ENCODE data around the gene TNPO3. TPM values are rescaled to one million over a fixed set of nuclear protein-coding genes. Genes with fewer than 3 reads are reported as not detected.

Gene TNPO3
- polyA plus RNA-seq, 1 of the 3 experiments (the other 2 are of a cell fraction), result 27.8 TPM

DNA sequence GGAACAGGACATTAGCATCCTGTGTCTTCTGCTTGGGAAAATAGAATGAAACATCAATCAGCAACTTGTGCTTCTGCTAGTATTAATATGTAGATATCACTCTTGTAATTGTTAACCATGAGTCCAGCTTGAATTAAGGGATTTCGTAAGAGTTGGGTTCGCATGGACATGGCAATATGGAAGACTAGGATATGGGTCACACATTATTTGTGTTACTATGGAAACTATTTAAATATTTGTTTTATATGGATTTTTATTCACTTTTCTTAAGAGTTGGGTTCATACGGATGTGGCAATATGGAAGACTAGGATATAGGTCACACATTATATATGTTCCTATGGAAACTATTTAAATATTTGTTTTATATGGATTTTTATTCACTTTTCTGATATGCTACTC lies 24.5 kb downstream of the TNPO3 start:
- CTCF ChIA-PET, result no interaction called here
- no peak for DNase-seq
- no peaks in the 10 kb centered on the region; a peak in 1 of 4 replicates for H3K4me1 ChIP-seq (ENCODE audit: control insufficient read depth in 1 of 2, insufficient read depth in 2 of 2, low read depth in 1 of 2, low read length in 1 of 2)
- POLR2A ChIA-PET, result no interaction called here
- H4K20me1 ChIP-seq (ENCODE audit: insufficient read depth), result peaks cover 75% of the 10 kb centered on the region
- H3K27me3 ChIP-seq (ENCODE audit: insufficient read depth), result no peaks in the 10 kb centered on the region
- peaks cover 100% of the 10 kb centered on the region for H3K79me2 ChIP-seq (ENCODE audit: insufficient read depth)
- no peak overlapping the region for H2AFZ ChIP-seq (ENCODE audit: low read depth)
- H3K4me2 ChIP-seq, result no peak overlapping the region
- TF ChIP-seq EZH2phosphoT487 (IDR thresholded peaks at IDR 0.05; ENCODE audit: borderline replicate concordance, low read depth) (no peak), FOXJ3 (CRISPR knock-in tag; IDR thresholded peaks at IDR 0.05) (no peak), RFX5 (IDR thresholded peaks at IDR 0.05; ENCODE audit: low read length) (no peak), POLR2AphosphoS5 (IDR thresholded peaks at IDR 0.05; ENCODE audit: low read depth, low read length) (no peak), SIN3A (IDR thresholded peaks at IDR 0.05; ENCODE audit: borderline replicate concordance, low read depth, low read length) (no peak), TCF12 (IDR thresholded peaks at IDR 0.05) (no peak), FOXM1 (IDR thresholded peaks at IDR 0.05; ENCODE audit: low read depth) (no peak), TAF1 (IDR thresholded peaks at IDR 0.05; ENCODE audit: borderline replicate concordance, low read depth, low read length) (no peak), NFIC (IDR thresholded peaks at IDR 0.05; ENCODE audit: borderline replicate concordance) (no peak), NRF1 (IDR thresholded peaks at IDR 0.05; ENCODE audit: low read depth, low read length) (no peak), RCOR1 (IDR thresholded peaks at IDR 0.05; ENCODE audit: low read length) (no peak), RAD21 (IDR thresholded peaks at IDR 0.05; ENCODE audit: low read length) (no peak), GABPA (IDR thresholded peaks at IDR 0.05; ENCODE audit: low read depth) (no peak), YY1 (IDR thresholded peaks at IDR 0.05; ENCODE audit: low read depth) (no peak), MXI1 (IDR thresholded peaks at IDR 0.05; ENCODE audit: low read depth, low read length) (no peak), RXRA (IDR thresholded peaks at IDR 0.05; ENCODE audit: borderline replicate concordance, low read depth) (no peak)
- TF ChIP-seq, protein P1, sequence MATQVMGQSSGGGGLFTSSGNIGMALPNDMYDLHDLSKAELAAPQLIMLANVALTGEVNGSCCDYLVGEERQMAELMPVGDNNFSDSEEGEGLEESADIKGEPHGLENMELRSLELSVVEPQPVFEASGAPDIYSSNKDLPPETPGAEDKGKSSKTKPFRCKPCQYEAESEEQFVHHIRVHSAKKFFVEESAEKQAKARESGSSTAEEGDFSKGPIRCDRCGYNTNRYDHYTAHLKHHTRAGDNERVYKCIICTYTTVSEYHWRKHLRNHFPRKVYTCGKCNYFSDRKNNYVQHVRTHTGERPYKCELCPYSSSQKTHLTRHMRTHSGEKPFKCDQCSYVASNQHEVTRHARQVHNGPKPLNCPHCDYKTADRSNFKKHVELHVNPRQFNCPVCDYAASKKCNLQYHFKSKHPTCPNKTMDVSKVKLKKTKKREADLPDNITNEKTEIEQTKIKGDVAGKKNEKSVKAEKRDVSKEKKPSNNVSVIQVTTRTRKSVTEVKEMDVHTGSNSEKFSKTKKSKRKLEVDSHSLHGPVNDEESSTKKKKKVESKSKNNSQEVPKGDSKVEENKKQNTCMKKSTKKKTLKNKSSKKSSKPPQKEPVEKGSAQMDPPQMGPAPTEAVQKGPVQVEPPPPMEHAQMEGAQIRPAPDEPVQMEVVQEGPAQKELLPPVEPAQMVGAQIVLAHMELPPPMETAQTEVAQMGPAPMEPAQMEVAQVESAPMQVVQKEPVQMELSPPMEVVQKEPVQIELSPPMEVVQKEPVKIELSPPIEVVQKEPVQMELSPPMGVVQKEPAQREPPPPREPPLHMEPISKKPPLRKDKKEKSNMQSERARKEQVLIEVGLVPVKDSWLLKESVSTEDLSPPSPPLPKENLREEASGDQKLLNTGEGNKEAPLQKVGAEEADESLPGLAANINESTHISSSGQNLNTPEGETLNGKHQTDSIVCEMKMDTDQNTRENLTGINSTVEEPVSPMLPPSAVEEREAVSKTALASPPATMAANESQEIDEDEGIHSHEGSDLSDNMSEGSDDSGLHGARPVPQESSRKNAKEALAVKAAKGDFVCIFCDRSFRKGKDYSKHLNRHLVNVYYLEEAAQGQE (IDR thresholded peaks at IDR 0.05; ENCODE audit: low read depth, low read length), result no peak
- TF ChIP-seq, protein P2, sequence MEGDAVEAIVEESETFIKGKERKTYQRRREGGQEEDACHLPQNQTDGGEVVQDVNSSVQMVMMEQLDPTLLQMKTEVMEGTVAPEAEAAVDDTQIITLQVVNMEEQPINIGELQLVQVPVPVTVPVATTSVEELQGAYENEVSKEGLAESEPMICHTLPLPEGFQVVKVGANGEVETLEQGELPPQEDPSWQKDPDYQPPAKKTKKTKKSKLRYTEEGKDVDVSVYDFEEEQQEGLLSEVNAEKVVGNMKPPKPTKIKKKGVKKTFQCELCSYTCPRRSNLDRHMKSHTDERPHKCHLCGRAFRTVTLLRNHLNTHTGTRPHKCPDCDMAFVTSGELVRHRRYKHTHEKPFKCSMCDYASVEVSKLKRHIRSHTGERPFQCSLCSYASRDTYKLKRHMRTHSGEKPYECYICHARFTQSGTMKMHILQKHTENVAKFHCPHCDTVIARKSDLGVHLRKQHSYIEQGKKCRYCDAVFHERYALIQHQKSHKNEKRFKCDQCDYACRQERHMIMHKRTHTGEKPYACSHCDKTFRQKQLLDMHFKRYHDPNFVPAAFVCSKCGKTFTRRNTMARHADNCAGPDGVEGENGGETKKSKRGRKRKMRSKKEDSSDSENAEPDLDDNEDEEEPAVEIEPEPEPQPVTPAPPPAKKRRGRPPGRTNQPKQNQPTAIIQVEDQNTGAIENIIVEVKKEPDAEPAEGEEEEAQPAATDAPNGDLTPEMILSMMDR (IDR thresholded peaks at IDR 0.05), result no peak
- TF ChIP-seq, protein P3, sequence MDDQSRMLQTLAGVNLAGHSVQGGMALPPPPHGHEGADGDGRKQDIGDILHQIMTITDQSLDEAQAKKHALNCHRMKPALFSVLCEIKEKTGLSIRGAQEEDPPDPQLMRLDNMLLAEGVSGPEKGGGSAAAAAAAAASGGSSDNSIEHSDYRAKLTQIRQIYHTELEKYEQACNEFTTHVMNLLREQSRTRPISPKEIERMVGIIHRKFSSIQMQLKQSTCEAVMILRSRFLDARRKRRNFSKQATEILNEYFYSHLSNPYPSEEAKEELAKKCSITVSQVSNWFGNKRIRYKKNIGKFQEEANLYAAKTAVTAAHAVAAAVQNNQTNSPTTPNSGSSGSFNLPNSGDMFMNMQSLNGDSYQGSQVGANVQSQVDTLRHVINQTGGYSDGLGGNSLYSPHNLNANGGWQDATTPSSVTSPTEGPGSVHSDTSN (IDR thresholded peaks at IDR 0.05), result no peak
- TF ChIP-seq, protein P4, sequence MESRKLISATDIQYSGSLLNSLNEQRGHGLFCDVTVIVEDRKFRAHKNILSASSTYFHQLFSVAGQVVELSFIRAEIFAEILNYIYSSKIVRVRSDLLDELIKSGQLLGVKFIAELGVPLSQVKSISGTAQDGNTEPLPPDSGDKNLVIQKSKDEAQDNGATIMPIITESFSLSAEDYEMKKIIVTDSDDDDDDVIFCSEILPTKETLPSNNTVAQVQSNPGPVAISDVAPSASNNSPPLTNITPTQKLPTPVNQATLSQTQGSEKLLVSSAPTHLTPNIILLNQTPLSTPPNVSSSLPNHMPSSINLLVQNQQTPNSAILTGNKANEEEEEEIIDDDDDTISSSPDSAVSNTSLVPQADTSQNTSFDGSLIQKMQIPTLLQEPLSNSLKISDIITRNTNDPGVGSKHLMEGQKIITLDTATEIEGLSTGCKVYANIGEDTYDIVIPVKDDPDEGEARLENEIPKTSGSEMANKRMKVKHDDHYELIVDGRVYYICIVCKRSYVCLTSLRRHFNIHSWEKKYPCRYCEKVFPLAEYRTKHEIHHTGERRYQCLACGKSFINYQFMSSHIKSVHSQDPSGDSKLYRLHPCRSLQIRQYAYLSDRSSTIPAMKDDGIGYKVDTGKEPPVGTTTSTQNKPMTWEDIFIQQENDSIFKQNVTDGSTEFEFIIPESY (IDR thresholded peaks at IDR 0.05; ENCODE audit: borderline replicate concordance, low read depth), result no peak
- H3K4me3 ChIP-seq (ENCODE audit: low read depth in 2 of 2, low read length in 1 of 2), result no peak overlapping the region
- peaks cover 12 to 41% of the 10 kb centered on the region in 2 experiments for H3K36me3 ChIP-seq (replicated peaks in 1 of 2; ENCODE audit: control insufficient read depth in 1 of 2, insufficient read depth in 2 of 2, low read length in 1 of 2)
- no peaks in the 10 kb centered on the region for H3K9me2 ChIP-seq
- H3K27ac ChIP-seq (ENCODE audit: low read depth in 2 of 2, low read length in 1 of 2), result no peak overlapping the region
- 99% methylated on average over 3 of the region's 3 CpGs for WGBS (ENCODE audit: low lambda C conversion rate)
- H3F3A ChIP-seq (replicated peaks; ENCODE audit: insufficient read depth), result no peaks in the 10 kb centered on the region
- H3K9ac ChIP-seq, result no peak overlapping the region
- no peaks in the 10 kb centered on the region for H3K9me3 ChIP-seq

All from SK-N-SH (cell line).